Fibroblast of lung (primary cell): ENCODE data around the gene TTC13.

Source experiments
- CTCF ChIP-seq, 2 donors: IDR thresholded peaks in 1 of 2; conservative IDR thresholded peaks in 1 of 2; 1 replicate in 1 of 2; 2 replicates in 1 of 2; pipeline ENCODE4 v1.5.1; 2011 to 2012; ENCODE audit warnings: low read length in 2 of 2, control low read depth in 1 of 2, inconsistent platforms in 1 of 2, low read depth in 1 of 2, mild to moderate bottlenecking in 1 of 2
- EZH2 ChIP-seq: IDR thresholded peaks from 2 replicates; pipeline ENCODE4 v1.5.1; 2012; ENCODE audit warnings: low read length, control low read depth, mild to moderate bottlenecking; ENCODE audit errors: missing control alignments

GRCh38 chr1:230877146-230877923 is 101.3 kb downstream of the TTC13 start:
- TF ChIP-seq CTCF (conservative IDR thresholded peaks at IDR 0.05 in 1 of 2, IDR thresholded peaks at IDR 0.05 in 1 of 2; ENCODE audit: low read depth in 1 of 2, low read length in 2 of 2), result no peak
- no peak for TF ChIP-seq EZH2
